CD4-positive, alpha-beta T cell (primary cell): Measurements from ENCODE around the gene MAP3K6. TPM values are rescaled to one million over a fixed set of nuclear protein-coding genes. Genes with fewer than 3 reads are reported as not detected.

Source experiments
- ATAC-seq: fragments of 200-7000 bp; cut with Tn5 transposase; one replicate; pipeline ENCODE4 v1.10.0; 2022; ENCODE audit warnings: mild to moderate bottlenecking; ENCODE audit not compliant: poor library complexity
- CTCF ChIA-PET: fragments of 350-600 bp; sonication (Branson Sonifier 250); formaldehyde crosslinking; loops from one replicate; lab custom pipeline; 2021; ENCODE audit warnings: antibody characterized with exemption, inconsistent platforms; lab: Charles Lee
- POLR2A ChIA-PET: fragments of 350-600 bp; sonication (Branson Sonifier 250); formaldehyde crosslinking; loops from one replicate; lab custom pipeline; 2021; ENCODE audit warnings: antibody characterized with exemption, inconsistent platforms; lab: Charles Lee
- DNase-seq, 14 experiments: peaks; one replicate each; pipeline ENCODE4 v3.0.0-alpha.2; 2013 to 2020; ENCODE audit warnings: mixed read lengths in 2 of 14
- H3K27ac ChIP-seq, 2 donors: one replicate each; pipeline versions ENCODE4 v1.5.1 to v1.7.0; 2013; ENCODE audit warnings: low read length in 2 of 2, low read depth in 1 of 2, mild to moderate bottlenecking in 1 of 2
- H3K27me3 ChIP-seq, 2 experiments: 1 replicate in 1 of 2; 2 replicates in 1 of 2; pipeline versions ENCODE4 v1.6.1 to v1.7.0; 2013; ENCODE audit warnings: low read length in 2 of 2, control low read depth in 1 of 2, mild to moderate bottlenecking in 1 of 2, moderate library complexity in 1 of 2; ENCODE audit not compliant: insufficient read depth in 2 of 2, control insufficient read depth in 1 of 2
- H3K36me3 ChIP-seq: one replicate; pipeline ENCODE4 v1.6.1; 2013; ENCODE audit warnings: low read length, control low read depth; ENCODE audit not compliant: insufficient read depth
- H3K4me1 ChIP-seq: one replicate; pipeline ENCODE4 v1.6.1; 2013; ENCODE audit warnings: low read length, control low read depth; ENCODE audit not compliant: insufficient read depth
- H3K4me3 ChIP-seq: one replicate; pipeline ENCODE4 v1.5.1; 2013; ENCODE audit warnings: mild to moderate bottlenecking, low read length, moderate library complexity
- H3K9me3 ChIP-seq, 2 experiments: 1 replicate in 1 of 2; 2 replicates in 1 of 2; pipeline versions ENCODE4 v1.6.1 to v1.7.0; 2013; ENCODE audit warnings: low read length in 2 of 2, mild to moderate bottlenecking in 2 of 2, control low read depth in 1 of 2, moderate library complexity in 1 of 2; ENCODE audit not compliant: control insufficient read depth in 1 of 2, insufficient read depth in 1 of 2
- H3K27ac Mint-ChIP-seq: one replicate; pipeline ENCODE4 v1.8.0; 2020; ENCODE audit warnings: mixed read lengths
- H3K27me3 Mint-ChIP-seq: one replicate; pipeline ENCODE4 v1.8.0; 2021; ENCODE audit warnings: mixed read lengths
- H3K36me3 Mint-ChIP-seq: one replicate; pipeline ENCODE4 v1.8.0; 2021; ENCODE audit warnings: low read depth, mixed read lengths
- H3K4me1 Mint-ChIP-seq: one replicate; pipeline ENCODE4 v1.8.0; 2021; ENCODE audit warnings: low read depth, mixed read lengths
- H3K4me3 Mint-ChIP-seq: one replicate; pipeline ENCODE4 v1.8.0; 2020; ENCODE audit warnings: mild to moderate bottlenecking, mixed read lengths
- H3K9me3 Mint-ChIP-seq: one replicate; pipeline ENCODE4 v1.8.0; 2020; ENCODE audit warnings: mixed read lengths
- CTCF ChIP-seq: fragments of 200-600 bp; IDR thresholded peaks from one replicate; pipeline ENCODE4 v1.8.0; 2022; ENCODE audit warnings: antibody characterized with exemption, mild to moderate bottlenecking
- intact Hi-C, 2 experiments: fragments of 100-400 bp; cut with DNase I in 1 of 2; cut with micrococcal nuclease in 1 of 2; formaldehyde crosslinking; loops; one replicate each; pipeline versions ENCODE4 v1.15.1 to v1.9.0; 2023 to 2025; cut with DNase I, micrococcal nuclease
- total RNA-seq, 174 experiments: library from RNA in 2 of 174; stranded (reverse) in 2 of 174; gene quantifications; one replicate each; pipeline ENCODE4 v1.2.3 and lab custom pipeline; 2021 to 2026

The MAP3K6 gene
- total RNA-seq, 2 experiments from 2014 or later: 8.5 to 8.8 TPM

GRCh38 chr1:27331426-27331825 is 35.3 kb downstream of the MAP3K6 start:
- intact Hi-C loops: no loop called here
- POLR2A ChIA-PET: no interaction called here
- H3K27ac Mint-ChIP-seq: no peak overlapping the region

GRCh38 chr1:27330786-27331185 is 36.0 kb downstream of the MAP3K6 start:
- ATAC-seq: no peak
- Mint-ChIP-seq H3K9me3 (no peaks in the 10 kb centered on the region), H3K4me1 (peaks cover 44% of the 10 kb centered on the region), H3K27ac (no peak overlapping the region), H3K4me3 (no peak overlapping the region), H3K36me3 (peaks cover 78% of the 10 kb centered on the region), H3K27me3 (no peaks in the 10 kb centered on the region)
- DNase-seq: no peak
- ChIA-PET POLR2A (no interaction called here), CTCF (no interaction called here)
- Histone ChIP-seq H3K27ac (no peak overlapping the region), H3K27me3 (no peaks in the 10 kb centered on the region), H3K36me3 (peaks cover 85% of the 10 kb centered on the region), H3K4me1 (peaks cover 48% of the 10 kb centered on the region), H3K9me3 (no peaks in the 10 kb centered on the region), H3K4me3 (no peak overlapping the region)
- TF ChIP-seq CTCF: no peak
- intact Hi-C loops: no loop called here

More at GRCh38 chr1:27331426-27331825, 35.3 kb downstream of the MAP3K6 start:
- ATAC-seq: no peak
- Histone ChIP-seq H3K4me3 (no peak overlapping the region), H3K4me1 (peaks cover 45% of the 10 kb centered on the region), H3K27ac (no peak overlapping the region), H3K36me3 (peaks cover 85% of the 10 kb centered on the region), H3K9me3 (no peaks in the 10 kb centered on the region), H3K27me3 (no peaks in the 10 kb centered on the region)
- Mint-ChIP-seq H3K36me3 (peaks cover 78% of the 10 kb centered on the region), H3K4me1 (peaks cover 38% of the 10 kb centered on the region), H3K4me3 (no peak overlapping the region), H3K27me3 (no peaks in the 10 kb centered on the region), H3K9me3 (no peaks in the 10 kb centered on the region)
- TF ChIP-seq CTCF: no peak
- CTCF ChIA-PET: interaction anchor here (2.2 kb wide), 1 partner anchor 64 kb away, joined by 23 read pairs; no protein-coding TSS in a partner anchor
- no peak for DNase-seq

- Mint-ChIP-seq H3K9me3 (no peaks in the 10 kb centered on the region), H3K4me1 (peaks cover 65% of the 10 kb centered on the region), H3K27ac (peak overlapping the region; percentile 37), H3K36me3 (peaks cover 76% of the 10 kb centered on the region), H3K27me3 (no peaks in the 10 kb centered on the region), H3K4me3 (no peak overlapping the region)
- Histone ChIP-seq H3K27ac (no peak overlapping the region), H3K36me3 (peaks cover 74% of the 10 kb centered on the region), H3K4me3 (no peak overlapping the region), H3K9me3 (no peaks in the 10 kb centered on the region), H3K4me1 (peaks cover 71% of the 10 kb centered on the region), H3K27me3 (no peaks in the 10 kb centered on the region)
- TF ChIP-seq CTCF: no peak
- intact Hi-C loops: loop anchor here in 1 of 2 experiments (10.0 kb wide), 1 partner anchor 397 kb away; the partner anchor contains the start of gene FAM76A
- POLR2A ChIA-PET: interaction anchor here (2.0 kb wide), 1 partner anchor 14 kb away, joined by 6 read pairs; the partner anchor contains the start of gene SYTL1
- ATAC-seq (no peak), DNase-seq (no peak)
- CTCF ChIA-PET: interaction anchor here (1.3 kb wide), 1 partner anchor 29 kb away, joined by 5 read pairs; no protein-coding TSS in a partner anchor
Observed at GRCh38 chr1:27327964-27328363, 38.8 kb downstream of the MAP3K6 start.
